GM19452 (cell line): Measurements from ENCODE around the gene CPEB2.

Source experiments
- ATAC-seq: cut with Tn5 transposase; IDR thresholded peaks from one replicate; pipeline ENCODE4 v1.9.1; 2021; ENCODE audit not compliant: unreplicated experiment

The CPEB2 gene

GRCh38 chr4:15116509-15117079 is 114.3 kb downstream of the CPEB2 start:
- no peak for ATAC-seq

DNA sequence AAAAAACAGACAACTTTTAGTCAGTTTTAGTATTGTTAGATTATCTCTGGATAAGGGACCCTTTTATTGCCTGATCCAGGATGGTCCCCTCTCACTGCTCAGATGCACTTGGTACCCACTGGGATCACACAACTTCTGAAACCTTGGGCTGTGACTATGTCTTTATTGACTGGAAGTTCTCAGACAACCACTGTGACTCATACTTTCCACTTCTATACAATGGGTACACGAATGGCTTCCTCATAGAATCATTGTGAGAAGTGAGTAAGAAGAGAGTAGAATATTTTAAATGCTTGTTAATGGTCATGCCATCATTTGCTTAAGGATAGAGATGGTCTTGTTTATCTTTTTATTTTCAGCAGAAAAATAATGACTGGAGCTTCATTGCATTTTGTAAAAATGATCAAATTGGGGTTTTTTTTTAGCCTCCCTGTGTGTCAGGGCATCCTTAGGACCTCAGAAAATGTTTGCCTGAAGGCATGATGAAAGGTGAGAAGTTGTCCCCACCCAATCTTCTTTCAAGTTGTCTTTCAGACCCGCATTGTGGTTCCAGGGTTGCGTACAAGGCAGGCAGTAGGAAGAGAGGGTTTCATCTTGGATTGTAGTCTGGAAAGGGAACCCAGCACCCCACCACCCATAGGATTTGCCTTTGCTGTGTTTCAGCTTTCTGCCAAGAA is 115.1 kb downstream of the CPEB2 start:
- ATAC-seq, result no peak

DNA sequence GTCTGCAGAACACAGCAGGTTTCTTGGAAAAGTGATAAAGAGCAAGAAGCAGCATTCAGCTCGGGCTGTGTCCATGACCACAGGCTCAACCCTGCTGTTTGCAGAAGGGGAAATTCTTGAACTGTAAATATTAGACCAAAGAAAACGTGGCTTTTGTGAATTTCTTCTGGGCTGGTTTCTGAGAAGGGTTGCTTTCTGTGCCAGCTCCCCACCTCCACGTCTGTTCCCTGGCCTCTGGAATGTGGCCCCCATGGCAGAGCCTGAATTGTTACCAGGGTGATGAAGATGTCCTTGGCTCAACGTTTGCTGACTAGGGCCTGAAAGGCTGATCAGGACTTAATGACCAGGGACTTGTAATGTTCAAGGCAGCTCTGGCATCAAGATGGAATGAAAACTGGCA is 116.0 kb downstream of the CPEB2 start:
- ATAC-seq, result no peak
